WTC11 (cell line): ENCODE results near the gene TLNRD1. TPM values are rescaled to one million over a fixed set of nuclear protein-coding genes. Genes with fewer than 3 reads are reported as not detected.

Experiments
- ATAC-seq: fragments of 200-7000 bp; cut with Tn5 transposase; 2 replicates; pipeline ENCODE4 v1.10.0; 2021; ENCODE audit warnings: mild to moderate bottlenecking, moderate library complexity
- CTCF ChIA-PET: fragments of 300-600 bp; sonication (Branson Sonifier 250); formaldehyde crosslinking; loops from one replicate; lab custom pipeline; 2021; ENCODE audit warnings: antibody characterized with exemption; lab: Charles Lee
- POLR2A ChIA-PET: fragments of 350-600 bp; sonication (Branson Sonifier 250); formaldehyde crosslinking; loops from one replicate; lab custom pipeline; 2021; ENCODE audit warnings: antibody characterized with exemption; lab: Charles Lee
- DNase-seq: peaks from one replicate; pipeline ENCODE4 v3.0.0; 2021; ENCODE audit warnings: low spot score
- H3K27ac Mint-ChIP-seq: 2 replicates; pipeline ENCODE4 v1.8.0; 2021; ENCODE audit warnings: mixed read lengths
- H3K27me3 Mint-ChIP-seq: 2 replicates; pipeline ENCODE4 v1.8.0; 2021; ENCODE audit warnings: low read depth, mild to moderate bottlenecking, moderate library complexity, mixed read lengths
- H3K36me3 Mint-ChIP-seq: 2 replicates; pipeline ENCODE4 v1.8.0; 2021; ENCODE audit warnings: mixed read lengths
- H3K4me1 Mint-ChIP-seq: 2 replicates; pipeline ENCODE4 v1.8.0; 2022; ENCODE audit warnings: mixed read lengths
- H3K4me3 Mint-ChIP-seq: 2 replicates; pipeline ENCODE4 v1.8.0; 2021; ENCODE audit warnings: mild to moderate bottlenecking, moderate library complexity, mixed read lengths
- H3K9me3 Mint-ChIP-seq: 2 replicates; pipeline ENCODE4 v1.8.0; 2021; ENCODE audit warnings: mixed read lengths
- ELF4 ChIP-seq: sonication (generic); formaldehyde crosslinking; IDR thresholded peaks from 2 replicates; pipeline ENCODE4 v1.8.1; 2022; ENCODE audit warnings: low read depth, mild to moderate bottlenecking, moderate library complexity, missing genetic modification reagents
- JAZF1 ChIP-seq: fragments of 250-450 bp; sonication (Bioruptor Pico); IDR thresholded peaks from 2 replicates; pipeline ENCODE4 v1.9.0; 2021; ENCODE audit warnings: moderate library complexity, mild to moderate bottlenecking, inconsistent platforms
- JUN ChIP-seq: sonication (generic); formaldehyde crosslinking; IDR thresholded peaks from 2 replicates; pipeline ENCODE4 v1.8.0; 2023; ENCODE audit warnings: mild to moderate bottlenecking, missing genetic modification reagents
- MYBL2 ChIP-seq: sonication (generic); formaldehyde crosslinking; IDR thresholded peaks from 2 replicates; pipeline ENCODE4 v1.8.1; 2023; ENCODE audit warnings: mild to moderate bottlenecking, moderate library complexity, missing genetic modification reagents
- OVOL2 ChIP-seq: fragments of 250-450 bp; sonication (Bioruptor Pico); IDR thresholded peaks from 2 replicates; pipeline ENCODE4 v1.9.0; 2021; ENCODE audit warnings: mild to moderate bottlenecking, borderline replicate concordance
- ZNF219 ChIP-seq: sonication (generic); formaldehyde crosslinking; IDR thresholded peaks from 2 replicates; pipeline ENCODE4 v1.8.0; 2023; ENCODE audit warnings: missing genetic modification reagents, mild to moderate bottlenecking, borderline replicate concordance
- ZNF263 ChIP-seq: sonication (generic); formaldehyde crosslinking; IDR thresholded peaks from 2 replicates; pipeline ENCODE4 v1.8.1; 2022; ENCODE audit warnings: low read depth, mild to moderate bottlenecking, moderate library complexity, missing genetic modification reagents
- total RNA-seq: library from RNA; stranded (reverse); gene quantifications from 3 replicates; pipeline ENCODE4 v1.2.3, GENCODE V29; 2021
- TF ChIP-seq, protein P1 (sequence below): sonication (generic); formaldehyde crosslinking; IDR thresholded peaks from 2 replicates; pipeline ENCODE4 v1.8.0; 2023; ENCODE audit warnings: missing genetic modification reagents
- TF ChIP-seq, protein P2 (sequence below): sonication (generic); formaldehyde crosslinking; conservative IDR thresholded peaks from 2 replicates; pipeline ENCODE4 v1.8.1; 2023; ENCODE audit warnings: mild to moderate bottlenecking, low read depth, missing genetic modification reagents, moderate library complexity
- TF ChIP-seq, protein P3 (sequence below): fragments of 250-450 bp; sonication (Bioruptor Pico); IDR thresholded peaks from 2 replicates; pipeline ENCODE4 v1.9.0; 2021; ENCODE audit warnings: mild to moderate bottlenecking, borderline replicate concordance
- TF ChIP-seq, protein P4 (sequence below): sonication (generic); formaldehyde crosslinking; IDR thresholded peaks from 2 replicates; pipeline ENCODE4 v1.8.0; 2022; ENCODE audit warnings: mild to moderate bottlenecking, missing genetic modification reagents
- TF ChIP-seq, protein P5 (sequence below): sonication (generic); formaldehyde crosslinking; IDR thresholded peaks from 2 replicates; pipeline ENCODE4 v1.8.0; 2023; ENCODE audit warnings: missing genetic modification reagents, mild to moderate bottlenecking, borderline replicate concordance
- TF ChIP-seq, protein P6 (sequence below): fragments of 250-450 bp; sonication (Bioruptor Pico); IDR thresholded peaks from 2 replicates; pipeline ENCODE4 v1.9.0; 2021; ENCODE audit warnings: mild to moderate bottlenecking

Gene TLNRD1
- total RNA-seq, 1 experiment from 2014 or later: 26.7 TPM

DNA sequence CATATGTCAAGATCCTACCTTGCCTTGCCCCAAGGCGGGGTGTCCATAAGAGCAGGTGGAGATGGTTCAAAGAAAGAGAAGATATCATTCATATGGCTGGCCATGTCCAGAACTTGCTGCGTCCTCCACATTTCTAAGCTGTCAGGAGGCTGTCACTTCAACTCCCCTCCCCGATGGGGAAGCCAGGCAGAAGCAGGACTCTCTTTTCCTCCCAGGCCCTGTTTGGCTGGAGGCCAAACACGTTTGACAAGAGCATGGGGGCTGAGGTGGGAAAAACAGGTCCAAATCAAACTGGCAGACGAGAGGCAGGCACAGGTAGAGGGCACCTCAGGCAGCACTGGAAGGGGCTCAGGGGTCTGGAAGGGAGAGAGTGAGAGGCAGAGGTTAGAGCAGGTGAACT lies 48.8 kb upstream of the TLNRD1 start (continued):
- TF ChIP-seq, protein P1, sequence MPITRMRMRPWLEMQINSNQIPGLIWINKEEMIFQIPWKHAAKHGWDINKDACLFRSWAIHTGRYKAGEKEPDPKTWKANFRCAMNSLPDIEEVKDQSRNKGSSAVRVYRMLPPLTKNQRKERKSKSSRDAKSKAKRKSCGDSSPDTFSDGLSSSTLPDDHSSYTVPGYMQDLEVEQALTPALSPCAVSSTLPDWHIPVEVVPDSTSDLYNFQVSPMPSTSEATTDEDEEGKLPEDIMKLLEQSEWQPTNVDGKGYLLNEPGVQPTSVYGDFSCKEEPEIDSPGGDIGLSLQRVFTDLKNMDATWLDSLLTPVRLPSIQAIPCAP (CRISPR knock-in tag): no peak
- no peak for TF ChIP-seq JUN (CRISPR knock-in tag)
- no peak for TF ChIP-seq ELF4
- TF ChIP-seq, protein P2, sequence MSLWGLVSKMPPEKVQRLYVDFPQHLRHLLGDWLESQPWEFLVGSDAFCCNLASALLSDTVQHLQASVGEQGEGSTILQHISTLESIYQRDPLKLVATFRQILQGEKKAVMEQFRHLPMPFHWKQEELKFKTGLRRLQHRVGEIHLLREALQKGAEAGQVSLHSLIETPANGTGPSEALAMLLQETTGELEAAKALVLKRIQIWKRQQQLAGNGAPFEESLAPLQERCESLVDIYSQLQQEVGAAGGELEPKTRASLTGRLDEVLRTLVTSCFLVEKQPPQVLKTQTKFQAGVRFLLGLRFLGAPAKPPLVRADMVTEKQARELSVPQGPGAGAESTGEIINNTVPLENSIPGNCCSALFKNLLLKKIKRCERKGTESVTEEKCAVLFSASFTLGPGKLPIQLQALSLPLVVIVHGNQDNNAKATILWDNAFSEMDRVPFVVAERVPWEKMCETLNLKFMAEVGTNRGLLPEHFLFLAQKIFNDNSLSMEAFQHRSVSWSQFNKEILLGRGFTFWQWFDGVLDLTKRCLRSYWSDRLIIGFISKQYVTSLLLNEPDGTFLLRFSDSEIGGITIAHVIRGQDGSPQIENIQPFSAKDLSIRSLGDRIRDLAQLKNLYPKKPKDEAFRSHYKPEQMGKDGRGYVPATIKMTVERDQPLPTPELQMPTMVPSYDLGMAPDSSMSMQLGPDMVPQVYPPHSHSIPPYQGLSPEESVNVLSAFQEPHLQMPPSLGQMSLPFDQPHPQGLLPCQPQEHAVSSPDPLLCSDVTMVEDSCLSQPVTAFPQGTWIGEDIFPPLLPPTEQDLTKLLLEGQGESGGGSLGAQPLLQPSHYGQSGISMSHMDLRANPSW: no peak
- TF ChIP-seq, protein P3, sequence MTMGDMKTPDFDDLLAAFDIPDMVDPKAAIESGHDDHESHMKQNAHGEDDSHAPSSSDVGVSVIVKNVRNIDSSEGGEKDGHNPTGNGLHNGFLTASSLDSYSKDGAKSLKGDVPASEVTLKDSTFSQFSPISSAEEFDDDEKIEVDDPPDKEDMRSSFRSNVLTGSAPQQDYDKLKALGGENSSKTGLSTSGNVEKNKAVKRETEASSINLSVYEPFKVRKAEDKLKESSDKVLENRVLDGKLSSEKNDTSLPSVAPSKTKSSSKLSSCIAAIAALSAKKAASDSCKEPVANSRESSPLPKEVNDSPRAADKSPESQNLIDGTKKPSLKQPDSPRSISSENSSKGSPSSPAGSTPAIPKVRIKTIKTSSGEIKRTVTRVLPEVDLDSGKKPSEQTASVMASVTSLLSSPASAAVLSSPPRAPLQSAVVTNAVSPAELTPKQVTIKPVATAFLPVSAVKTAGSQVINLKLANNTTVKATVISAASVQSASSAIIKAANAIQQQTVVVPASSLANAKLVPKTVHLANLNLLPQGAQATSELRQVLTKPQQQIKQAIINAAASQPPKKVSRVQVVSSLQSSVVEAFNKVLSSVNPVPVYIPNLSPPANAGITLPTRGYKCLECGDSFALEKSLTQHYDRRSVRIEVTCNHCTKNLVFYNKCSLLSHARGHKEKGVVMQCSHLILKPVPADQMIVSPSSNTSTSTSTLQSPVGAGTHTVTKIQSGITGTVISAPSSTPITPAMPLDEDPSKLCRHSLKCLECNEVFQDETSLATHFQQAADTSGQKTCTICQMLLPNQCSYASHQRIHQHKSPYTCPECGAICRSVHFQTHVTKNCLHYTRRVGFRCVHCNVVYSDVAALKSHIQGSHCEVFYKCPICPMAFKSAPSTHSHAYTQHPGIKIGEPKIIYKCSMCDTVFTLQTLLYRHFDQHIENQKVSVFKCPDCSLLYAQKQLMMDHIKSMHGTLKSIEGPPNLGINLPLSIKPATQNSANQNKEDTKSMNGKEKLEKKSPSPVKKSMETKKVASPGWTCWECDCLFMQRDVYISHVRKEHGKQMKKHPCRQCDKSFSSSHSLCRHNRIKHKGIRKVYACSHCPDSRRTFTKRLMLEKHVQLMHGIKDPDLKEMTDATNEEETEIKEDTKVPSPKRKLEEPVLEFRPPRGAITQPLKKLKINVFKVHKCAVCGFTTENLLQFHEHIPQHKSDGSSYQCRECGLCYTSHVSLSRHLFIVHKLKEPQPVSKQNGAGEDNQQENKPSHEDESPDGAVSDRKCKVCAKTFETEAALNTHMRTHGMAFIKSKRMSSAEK (CRISPR knock-in tag): no peak
- TF ChIP-seq ZNF263 (CRISPR knock-in tag): no peak
- no peak for TF ChIP-seq ZNF219 (CRISPR knock-in tag)
- no peak for TF ChIP-seq JAZF1 (CRISPR knock-in tag)
- TF ChIP-seq MYBL2 (CRISPR knock-in tag): no peak
- TF ChIP-seq, protein P4, sequence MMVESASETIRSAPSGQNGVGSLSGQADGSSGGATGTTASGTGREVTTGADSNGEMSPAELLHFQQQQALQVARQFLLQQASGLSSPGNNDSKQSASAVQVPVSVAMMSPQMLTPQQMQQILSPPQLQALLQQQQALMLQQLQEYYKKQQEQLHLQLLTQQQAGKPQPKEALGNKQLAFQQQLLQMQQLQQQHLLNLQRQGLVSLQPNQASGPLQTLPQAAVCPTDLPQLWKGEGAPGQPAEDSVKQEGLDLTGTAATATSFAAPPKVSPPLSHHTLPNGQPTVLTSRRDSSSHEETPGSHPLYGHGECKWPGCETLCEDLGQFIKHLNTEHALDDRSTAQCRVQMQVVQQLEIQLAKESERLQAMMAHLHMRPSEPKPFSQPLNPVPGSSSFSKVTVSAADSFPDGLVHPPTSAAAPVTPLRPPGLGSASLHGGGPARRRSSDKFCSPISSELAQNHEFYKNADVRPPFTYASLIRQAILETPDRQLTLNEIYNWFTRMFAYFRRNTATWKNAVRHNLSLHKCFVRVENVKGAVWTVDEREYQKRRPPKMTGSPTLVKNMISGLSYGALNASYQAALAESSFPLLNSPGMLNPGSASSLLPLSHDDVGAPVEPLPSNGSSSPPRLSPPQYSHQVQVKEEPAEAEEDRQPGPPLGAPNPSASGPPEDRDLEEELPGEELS (CRISPR knock-in tag): no peak

DNA sequence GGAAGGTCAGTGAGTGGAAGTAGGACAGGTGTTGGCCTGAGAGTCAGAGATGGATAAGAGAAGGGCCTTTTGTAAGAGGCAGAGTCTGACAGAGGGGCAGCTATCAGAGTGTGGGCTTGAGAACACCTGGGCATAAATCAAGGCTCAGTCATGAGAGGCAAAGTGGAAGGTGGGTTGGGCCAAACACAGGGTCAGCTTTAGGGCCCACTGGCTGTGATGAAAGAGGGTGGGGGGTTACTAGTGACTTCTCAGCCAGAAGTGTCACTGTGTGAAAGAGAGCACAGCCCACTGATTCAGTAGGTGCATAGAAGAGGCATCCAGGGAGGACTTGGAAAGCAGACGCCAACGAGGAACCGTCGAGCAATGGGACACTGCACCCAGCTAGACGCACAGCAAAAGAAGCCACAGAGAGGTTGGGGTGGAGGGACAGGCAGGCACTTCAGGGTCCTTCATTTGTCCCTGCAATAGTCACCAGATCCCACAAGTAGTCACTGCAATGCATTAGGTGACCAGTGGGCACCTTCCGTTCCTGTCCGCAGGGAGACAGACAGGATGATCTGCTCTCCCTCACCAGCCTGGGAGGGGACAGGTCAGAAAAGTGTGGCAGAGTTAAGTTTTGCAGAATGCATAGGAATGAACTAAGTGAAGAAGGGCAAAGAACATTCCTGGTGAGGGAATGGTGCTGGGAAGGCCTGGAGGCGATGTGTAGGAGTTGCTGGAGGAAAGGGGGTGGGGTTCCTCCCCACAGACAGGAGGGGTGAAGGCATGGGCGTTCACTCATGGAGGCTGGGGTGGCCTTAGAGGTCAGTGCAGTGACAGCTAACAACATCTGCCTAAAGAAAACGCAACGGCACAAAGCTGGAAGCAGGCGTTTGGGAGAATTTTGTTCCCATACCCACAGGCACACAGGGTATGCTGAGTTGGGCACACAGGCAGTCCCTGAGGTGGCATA lies 47.4 kb upstream of the TLNRD1 start:
- ChIA-PET CTCF (interaction anchor here (1.2 to 4.3 kb wide), 5 partner anchors 15 to 313 kb away, joined by 4 to 39 read pairs (median 6); partner anchors contain the start of gene CEMIP), POLR2A (no interaction called here)
- Mint-ChIP-seq H3K27ac (no peak overlapping the region), H3K27me3 (no peaks in the 10 kb centered on the region), H3K9me3 (no peaks in the 10 kb centered on the region), H3K4me1 (peaks cover 34% of the 10 kb centered on the region), H3K36me3 (peaks cover 23% of the 10 kb centered on the region), H3K4me3 (no peak overlapping the region)
- ATAC-seq: no peak
- DNase-seq: no peak
- TF ChIP-seq OVOL2 (CRISPR knock-in tag): no peak
- TF ChIP-seq, protein P5, sequence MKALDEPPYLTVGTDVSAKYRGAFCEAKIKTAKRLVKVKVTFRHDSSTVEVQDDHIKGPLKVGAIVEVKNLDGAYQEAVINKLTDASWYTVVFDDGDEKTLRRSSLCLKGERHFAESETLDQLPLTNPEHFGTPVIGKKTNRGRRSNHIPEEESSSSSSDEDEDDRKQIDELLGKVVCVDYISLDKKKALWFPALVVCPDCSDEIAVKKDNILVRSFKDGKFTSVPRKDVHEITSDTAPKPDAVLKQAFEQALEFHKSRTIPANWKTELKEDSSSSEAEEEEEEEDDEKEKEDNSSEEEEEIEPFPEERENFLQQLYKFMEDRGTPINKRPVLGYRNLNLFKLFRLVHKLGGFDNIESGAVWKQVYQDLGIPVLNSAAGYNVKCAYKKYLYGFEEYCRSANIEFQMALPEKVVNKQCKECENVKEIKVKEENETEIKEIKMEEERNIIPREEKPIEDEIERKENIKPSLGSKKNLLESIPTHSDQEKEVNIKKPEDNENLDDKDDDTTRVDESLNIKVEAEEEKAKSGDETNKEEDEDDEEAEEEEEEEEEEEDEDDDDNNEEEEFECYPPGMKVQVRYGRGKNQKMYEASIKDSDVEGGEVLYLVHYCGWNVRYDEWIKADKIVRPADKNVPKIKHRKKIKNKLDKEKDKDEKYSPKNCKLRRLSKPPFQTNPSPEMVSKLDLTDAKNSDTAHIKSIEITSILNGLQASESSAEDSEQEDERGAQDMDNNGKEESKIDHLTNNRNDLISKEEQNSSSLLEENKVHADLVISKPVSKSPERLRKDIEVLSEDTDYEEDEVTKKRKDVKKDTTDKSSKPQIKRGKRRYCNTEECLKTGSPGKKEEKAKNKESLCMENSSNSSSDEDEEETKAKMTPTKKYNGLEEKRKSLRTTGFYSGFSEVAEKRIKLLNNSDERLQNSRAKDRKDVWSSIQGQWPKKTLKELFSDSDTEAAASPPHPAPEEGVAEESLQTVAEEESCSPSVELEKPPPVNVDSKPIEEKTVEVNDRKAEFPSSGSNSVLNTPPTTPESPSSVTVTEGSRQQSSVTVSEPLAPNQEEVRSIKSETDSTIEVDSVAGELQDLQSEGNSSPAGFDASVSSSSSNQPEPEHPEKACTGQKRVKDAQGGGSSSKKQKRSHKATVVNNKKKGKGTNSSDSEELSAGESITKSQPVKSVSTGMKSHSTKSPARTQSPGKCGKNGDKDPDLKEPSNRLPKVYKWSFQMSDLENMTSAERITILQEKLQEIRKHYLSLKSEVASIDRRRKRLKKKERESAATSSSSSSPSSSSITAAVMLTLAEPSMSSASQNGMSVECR (CRISPR knock-in tag): no peak
- TF ChIP-seq, protein P2: no peak
- TF ChIP-seq, protein P6, sequence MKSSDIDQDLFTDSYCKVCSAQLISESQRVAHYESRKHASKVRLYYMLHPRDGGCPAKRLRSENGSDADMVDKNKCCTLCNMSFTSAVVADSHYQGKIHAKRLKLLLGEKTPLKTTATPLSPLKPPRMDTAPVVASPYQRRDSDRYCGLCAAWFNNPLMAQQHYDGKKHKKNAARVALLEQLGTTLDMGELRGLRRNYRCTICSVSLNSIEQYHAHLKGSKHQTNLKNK (CRISPR knock-in tag): no peak
